ENCODE measurements around the gene CCDC152. TPM values are rescaled to one million over a fixed set of nuclear protein-coding genes. Genes with fewer than 3 reads are reported as not detected.
"Not testable (repeated sequence)": the region's sequence is repeated elsewhere in the genome, so short reads cannot be mapped to it uniquely, and the experiment has no call there.

The CCDC152 gene, protein sequence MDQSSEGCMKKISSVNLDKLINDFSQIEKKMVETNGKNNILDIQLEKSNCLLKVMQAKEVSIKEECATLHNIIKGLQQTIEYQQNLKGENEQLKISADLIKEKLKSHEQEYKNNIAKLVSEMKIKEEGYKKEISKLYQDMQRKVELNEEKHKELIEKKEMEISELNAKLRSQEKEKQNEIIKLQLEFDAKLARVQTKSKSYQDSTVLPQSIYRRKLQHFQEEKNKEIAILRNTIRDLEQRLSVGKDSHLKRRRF
- total RNA-seq: under 1 TPM; 0.09 to 0.70 TPM
- long read RNA-seq: 0 reads

- no peak for DNase-seq
- ATAC-seq: no peak
- intact Hi-C loops (cut with DNase I, micrococcal nuclease): no loop called here
These were observed at the start of gene CCDC152 for GRCh38 chr5:42756606-42757601. TSS of gene CCDC152 (plus strand) at chr5:42756818. CDS start at chr5:42759122, 2,304 bp downstream.

GRCh38 chr5:42715785-42716184, 40.8 kb upstream of the CCDC152 start:
- no peak for DNase-seq
- intact Hi-C loops (cut with DNase I, micrococcal nuclease): no loop called here
- no peak for ATAC-seq

GRCh38 chr5:42718591-42718990, 38.0 kb upstream of the CCDC152 start:
- ATAC-seq: no peak
- intact Hi-C loops (cut with DNase I, micrococcal nuclease): no loop called here

GRCh38 chr5:42719034-42719433, 37.6 kb upstream of the CCDC152 start:
- no peak for DNase-seq
- ATAC-seq: no peak
- intact Hi-C loops (cut with DNase I, micrococcal nuclease): no loop called here

More at GRCh38 chr5:42718591-42718990, 38.0 kb upstream of the CCDC152 start:
- no peak for DNase-seq

DNA sequence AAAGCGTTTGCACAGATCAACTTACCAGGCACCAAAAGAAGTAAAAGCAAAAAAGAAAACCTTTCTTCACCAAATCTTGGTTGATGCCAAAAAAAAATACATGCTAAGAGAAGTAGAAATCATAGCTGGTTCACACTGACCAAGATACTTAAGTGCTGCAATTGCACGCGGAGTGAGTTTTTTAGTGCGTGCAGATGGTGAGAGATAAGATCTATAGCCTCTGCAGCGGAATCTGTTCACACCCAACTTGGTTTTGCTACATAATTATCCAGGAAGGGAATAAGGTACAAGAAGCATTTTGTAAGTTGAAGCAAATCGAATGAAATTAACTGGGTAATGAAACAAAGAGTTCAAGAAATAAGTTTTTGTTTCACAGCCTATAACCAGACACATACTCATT, 36.4 kb upstream of the CCDC152 start:
- DNase-seq (no peak), ATAC-seq (peak; percentile 46)
- intact Hi-C loops (cut with DNase I, micrococcal nuclease): no loop called here

- DNase-seq: no peak
- intact Hi-C loops (cut with DNase I, micrococcal nuclease): no loop called here
These were observed 35.1 kb upstream of the CCDC152 start for GRCh38 chr5:42721484-42721883.

DNA sequence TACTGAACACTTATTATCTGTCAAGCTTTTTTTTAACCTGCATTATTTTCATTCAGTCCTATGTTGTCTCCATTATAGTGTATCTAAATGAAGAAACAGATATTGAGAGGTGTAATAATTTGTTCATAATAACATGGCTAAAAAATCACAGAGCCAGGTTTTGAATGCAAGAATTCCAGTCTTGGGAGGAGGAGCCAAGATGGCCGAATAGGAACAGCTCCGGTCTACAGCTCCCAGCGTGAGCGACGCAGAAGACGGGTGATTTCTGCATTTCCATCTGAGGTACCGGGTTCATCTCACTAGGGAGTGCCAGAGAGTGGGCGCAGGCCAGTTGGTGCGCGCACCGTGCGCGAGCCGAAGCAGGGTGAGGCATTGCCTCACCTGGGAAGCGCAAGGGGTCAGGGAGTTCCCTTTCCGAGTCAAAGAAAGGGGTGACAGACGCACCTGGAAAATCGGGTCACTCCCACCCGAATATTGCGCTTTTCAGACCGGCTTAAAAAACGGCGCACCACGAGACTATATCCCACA, 22.0 kb upstream of the CCDC152 start:
- ATAC-seq; DNase-seq; intact Hi-C loops (cut with DNase I, micrococcal nuclease): not testable (repeated sequence)

More at GRCh38 chr5:42721484-42721883, 35.1 kb upstream of the CCDC152 start:
- no peak for ATAC-seq

DNA sequence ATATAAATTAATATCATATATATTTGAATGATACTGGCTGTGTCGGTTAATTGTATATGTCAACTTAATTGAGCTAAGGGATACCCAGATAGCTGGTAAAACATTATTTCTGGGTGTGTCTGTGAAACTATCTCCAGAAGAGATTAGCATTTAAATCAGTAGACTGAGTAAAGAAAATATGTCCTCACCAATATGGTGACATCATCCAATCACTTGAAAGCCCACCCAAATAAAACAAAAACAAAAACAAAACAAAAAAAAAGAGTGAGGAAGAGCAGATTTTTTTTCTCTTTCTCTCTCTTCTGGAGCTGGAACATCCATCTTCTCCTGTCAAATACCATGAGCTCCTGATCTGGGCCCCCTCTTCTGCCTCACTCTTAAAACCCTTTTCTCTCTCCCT, 15.7 kb upstream of the CCDC152 start:
- intact Hi-C loops (cut with DNase I, micrococcal nuclease): no loop called here
- DNase-seq (no peak), ATAC-seq (no peak)

GRCh38 chr5:42745426-42745825, 11.2 kb upstream of the CCDC152 start:
- DNase-seq (no peak), ATAC-seq (no peak)
- intact Hi-C loops (cut with DNase I, micrococcal nuclease): no loop called here

- ATAC-seq (no peak), DNase-seq (no peak)
- intact Hi-C loops (cut with DNase I, micrococcal nuclease): no loop called here
These were observed 10.8 kb upstream of the CCDC152 start for GRCh38 chr5:42745856-42746255.

DNA sequence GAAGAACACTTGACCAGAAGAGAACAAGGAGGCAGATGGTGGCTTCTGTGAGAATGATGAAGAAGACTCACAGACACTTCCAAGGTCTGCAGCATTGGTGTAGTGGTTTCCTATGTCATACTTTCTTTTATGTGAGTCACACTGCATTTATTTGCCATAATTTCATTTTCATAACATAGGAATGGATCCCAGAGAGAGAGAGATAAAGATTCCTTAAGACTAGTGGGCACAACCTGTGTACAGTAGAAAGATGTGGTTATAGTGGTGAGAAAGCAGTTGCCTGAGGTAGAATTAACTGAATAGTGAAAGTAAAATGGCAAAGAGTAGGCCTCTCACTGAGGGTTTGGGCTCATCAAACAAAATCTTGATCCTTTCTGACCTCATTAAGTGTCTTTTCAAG, 7.6 kb upstream of the CCDC152 start:
- DNase-seq (no peak), ATAC-seq (no peak)
- intact Hi-C loops (cut with DNase I, micrococcal nuclease): no loop called here

GRCh38 chr5:42750507-42750906, 6.1 kb upstream of the CCDC152 start:
- ATAC-seq: no peak
- intact Hi-C loops (cut with DNase I, micrococcal nuclease): no loop called here
- no peak for DNase-seq

DNA sequence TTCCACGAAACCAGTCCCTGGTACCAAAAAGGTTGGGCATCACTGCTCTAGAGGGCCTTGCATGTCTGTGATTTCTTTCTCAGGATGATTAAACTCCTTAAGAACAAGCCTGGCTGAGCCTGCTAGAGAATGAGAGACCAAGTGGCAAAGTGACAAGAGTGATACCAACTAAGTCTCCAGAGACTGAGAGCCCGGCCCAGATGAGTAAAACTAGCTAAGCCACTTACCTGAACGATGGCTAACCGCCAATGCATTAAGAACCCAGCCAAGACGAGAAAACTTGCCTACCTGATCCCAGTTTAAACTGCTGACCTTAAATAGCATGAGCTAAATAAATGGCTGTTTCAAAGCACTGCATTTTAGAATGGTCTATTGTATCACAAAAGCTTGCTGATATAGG, 5.6 kb upstream of the CCDC152 start:
- ATAC-seq (no peak), DNase-seq (no peak)

GRCh38 chr5:42753099-42753498, 3.5 kb upstream of the CCDC152 start:
- ATAC-seq (no peak), DNase-seq (no peak)
- intact Hi-C loops (cut with DNase I, micrococcal nuclease): no loop called here

More for the DNA sequence above, 5.6 kb upstream of the CCDC152 start:
- intact Hi-C loops (cut with DNase I, micrococcal nuclease): no loop called here

- DNase-seq: no peak
- ATAC-seq: no peak
- intact Hi-C loops (cut with DNase I, micrococcal nuclease): no loop called here
These were observed 2.8 kb downstream of the CCDC152 start for GRCh38 chr5:42759456-42759855.

DNA sequence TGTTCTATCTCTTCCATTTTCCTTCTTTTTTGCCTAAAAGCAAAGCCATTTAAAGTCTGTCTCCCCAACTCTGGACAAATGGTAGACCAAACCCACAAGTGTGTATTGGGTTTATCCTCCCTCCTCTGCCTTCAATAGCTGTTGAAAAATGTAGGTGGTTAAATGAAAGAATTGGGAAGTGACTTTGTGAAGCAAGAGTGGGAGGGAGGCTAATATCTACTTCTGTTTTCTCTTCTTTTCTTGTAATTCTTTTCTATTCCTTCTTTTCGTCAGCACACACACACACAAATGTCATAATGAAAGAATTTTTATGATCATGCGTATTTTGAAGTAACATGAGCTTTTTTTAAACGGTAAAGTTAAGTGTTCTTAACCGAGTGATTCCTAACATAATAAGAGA, 3.8 kb downstream of the CCDC152 start:
- intact Hi-C loops (cut with DNase I, micrococcal nuclease): no loop called here
- DNase-seq (no peak), ATAC-seq (no peak)

DNA sequence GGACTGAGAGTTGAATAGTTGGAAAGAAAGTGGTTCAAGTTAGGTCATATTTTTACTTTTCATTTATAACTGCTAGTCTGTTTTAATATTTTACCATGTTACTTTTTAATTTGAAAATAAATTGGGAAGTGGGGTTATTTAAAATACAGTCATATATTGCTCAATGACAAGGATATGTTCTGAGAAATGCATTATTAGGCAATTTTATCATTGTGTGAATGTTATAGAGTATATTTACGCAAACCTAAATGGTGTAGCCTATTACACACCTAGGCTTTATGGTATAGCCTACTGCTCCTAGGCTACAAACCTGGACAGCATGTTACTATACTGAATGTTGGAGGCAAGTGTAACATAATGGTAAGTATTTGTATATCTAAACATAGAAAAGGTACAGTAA, 5.2 kb downstream of the CCDC152 start:
- intact Hi-C loops (cut with DNase I, micrococcal nuclease): no loop called here
- no peak for DNase-seq
- ATAC-seq: no peak

DNA sequence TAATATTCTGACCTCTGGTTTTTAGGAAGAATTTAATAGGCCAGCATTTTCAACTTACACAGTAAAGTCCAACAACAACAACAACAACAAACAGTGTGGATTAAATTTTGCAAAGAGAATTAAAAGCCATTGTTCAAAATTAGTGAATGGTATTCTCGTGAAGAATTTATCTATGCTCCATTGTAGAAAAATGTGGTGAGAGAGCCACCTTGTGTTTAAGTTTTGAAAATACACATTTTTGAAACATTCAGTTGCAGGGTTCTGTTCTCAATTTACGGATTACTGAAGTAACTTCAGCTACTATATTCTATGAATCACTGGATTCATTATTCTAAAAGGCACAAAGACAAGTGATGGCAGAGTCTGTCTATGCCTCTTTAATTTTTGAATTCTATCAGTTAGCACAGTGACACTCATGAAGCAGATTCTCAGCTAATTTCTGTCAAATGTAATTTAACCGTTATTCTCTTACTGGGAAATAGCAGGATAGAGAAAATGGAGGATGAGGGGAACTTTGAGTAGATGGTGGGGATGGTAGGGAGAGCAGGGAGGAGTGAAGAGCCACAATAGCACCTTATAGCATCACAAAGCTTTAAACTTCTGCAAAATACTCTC, 11.0 kb downstream of the CCDC152 start:
- intact Hi-C loops (cut with DNase I, micrococcal nuclease): loop anchor here in 1 of 2 donors (5.0 kb wide), 1 partner anchor 760 kb away; no protein-coding TSS in a partner anchor
- ATAC-seq: peak; percentile 42
- no peak for DNase-seq

DNA sequence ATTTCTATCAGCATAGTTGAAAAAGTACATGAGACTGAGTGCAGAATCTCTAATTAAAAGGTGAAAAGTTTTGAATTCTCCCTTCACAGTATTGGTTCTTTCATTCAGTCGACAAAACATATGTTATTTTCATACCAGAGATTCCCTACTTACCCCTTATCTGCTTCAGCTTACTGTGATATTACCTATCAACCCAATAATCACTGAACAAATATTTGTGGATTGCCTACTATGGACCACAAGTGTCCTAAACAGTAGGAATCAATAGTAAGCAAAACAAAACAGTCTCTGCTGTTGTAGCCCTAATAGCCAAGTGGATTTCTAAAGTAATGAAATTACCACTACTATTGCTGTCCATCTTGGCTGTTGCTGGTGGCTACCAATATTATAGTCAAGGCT, 11.5 kb downstream of the CCDC152 start:
- DNase-seq (no peak), ATAC-seq (no peak)
- intact Hi-C loops (cut with DNase I, micrococcal nuclease): loop anchor here in 1 of 2 donors (5.0 kb wide), 1 partner anchor 761 kb away; no protein-coding TSS in a partner anchor

Data from left colon (tissue), 2 donors.